Astrocyte of the spinal cord (primary cell): ENCODE data around the gene ANKRD13C.
"Not testable (repeated sequence)": the region's sequence is repeated elsewhere in the genome, so short reads cannot be mapped to it uniquely, and the experiment has no call there.

ENCODE experiments used
- DNase-seq: peaks from one replicate; pipeline ENCODE4 v3.0.0; 2011; ENCODE audit warnings: low read depth, low spot score
- H3K4me3 ChIP-seq: 2 replicates; pipeline ENCODE4 v1.5.1; 2011; ENCODE audit warnings: low read depth, mild to moderate bottlenecking, low read length, moderate library complexity
- in situ Hi-C: cut with HindIII; loops from 2 replicates; pipeline ENCODE4 v1.10.0; 2017; ENCODE audit warnings: low sequenced_read_pairs
- TF ChIP-seq, protein P1 (sequence below): IDR thresholded peaks from 2 replicates; pipeline ENCODE4 v1.5.1; 2012; ENCODE audit warnings: low read depth, mild to moderate bottlenecking, low read length, inconsistent platforms

ANKRD13C gene

GRCh38 chr1:70360321-70360720, 5.8 kb upstream of the ANKRD13C start:
- in situ Hi-C loops: no loop called here
- TF ChIP-seq, protein P1, sequence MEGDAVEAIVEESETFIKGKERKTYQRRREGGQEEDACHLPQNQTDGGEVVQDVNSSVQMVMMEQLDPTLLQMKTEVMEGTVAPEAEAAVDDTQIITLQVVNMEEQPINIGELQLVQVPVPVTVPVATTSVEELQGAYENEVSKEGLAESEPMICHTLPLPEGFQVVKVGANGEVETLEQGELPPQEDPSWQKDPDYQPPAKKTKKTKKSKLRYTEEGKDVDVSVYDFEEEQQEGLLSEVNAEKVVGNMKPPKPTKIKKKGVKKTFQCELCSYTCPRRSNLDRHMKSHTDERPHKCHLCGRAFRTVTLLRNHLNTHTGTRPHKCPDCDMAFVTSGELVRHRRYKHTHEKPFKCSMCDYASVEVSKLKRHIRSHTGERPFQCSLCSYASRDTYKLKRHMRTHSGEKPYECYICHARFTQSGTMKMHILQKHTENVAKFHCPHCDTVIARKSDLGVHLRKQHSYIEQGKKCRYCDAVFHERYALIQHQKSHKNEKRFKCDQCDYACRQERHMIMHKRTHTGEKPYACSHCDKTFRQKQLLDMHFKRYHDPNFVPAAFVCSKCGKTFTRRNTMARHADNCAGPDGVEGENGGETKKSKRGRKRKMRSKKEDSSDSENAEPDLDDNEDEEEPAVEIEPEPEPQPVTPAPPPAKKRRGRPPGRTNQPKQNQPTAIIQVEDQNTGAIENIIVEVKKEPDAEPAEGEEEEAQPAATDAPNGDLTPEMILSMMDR: no peak
- no peak overlapping the region for H3K4me3 ChIP-seq
- no peak for DNase-seq

- peak; percentile 63 for DNase-seq
- H3K4me3 ChIP-seq: no peak overlapping the region
- TF ChIP-seq, protein P1: no peak
- in situ Hi-C loops: no loop called here
Measured at GRCh38 chr1:70358921-70359564, 4.5 kb upstream of the ANKRD13C start.

DNA sequence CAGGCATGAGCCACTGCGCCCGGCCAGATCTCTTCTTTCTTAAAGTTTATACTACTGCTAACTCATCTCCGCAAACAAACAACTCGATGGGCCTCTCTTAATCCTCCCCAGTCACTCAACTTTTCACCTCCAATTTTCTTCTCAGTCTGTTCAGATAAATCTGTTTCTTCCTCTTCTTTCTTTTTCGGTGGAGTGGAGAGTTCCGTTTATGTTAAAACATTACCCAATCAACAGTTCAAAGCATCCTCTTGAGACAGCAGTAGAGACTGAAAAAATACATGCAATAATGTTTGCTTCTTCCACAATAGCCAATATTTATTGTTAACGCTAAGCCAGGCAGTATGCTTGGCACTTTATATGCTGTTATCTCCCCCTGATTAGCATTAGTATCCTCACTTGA, 1.4 kb upstream of the ANKRD13C start:
- DNase-seq: no peak
- in situ Hi-C loops: no loop called here

DNA sequence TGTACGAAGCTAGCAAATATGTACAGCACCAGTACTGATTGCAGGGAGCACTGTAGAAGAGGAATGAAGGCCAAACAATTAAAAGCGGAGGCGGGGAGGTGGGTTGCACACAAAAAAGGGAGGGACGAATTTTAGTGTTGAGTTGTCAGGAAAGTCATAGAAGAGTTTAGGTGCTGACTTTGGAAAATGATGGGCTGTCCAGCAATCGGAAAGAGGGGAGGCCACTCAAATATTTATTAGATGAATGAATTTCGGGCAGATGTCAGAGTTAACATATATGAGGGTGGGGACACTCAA, 537 bp upstream of the ANKRD13C start:
- TF ChIP-seq, protein P1: no peak

More for the DNA sequence above, 1.4 kb upstream of the ANKRD13C start:
- TF ChIP-seq, protein P1: no peak
- H3K4me3 ChIP-seq: no peak overlapping the region

DNA sequence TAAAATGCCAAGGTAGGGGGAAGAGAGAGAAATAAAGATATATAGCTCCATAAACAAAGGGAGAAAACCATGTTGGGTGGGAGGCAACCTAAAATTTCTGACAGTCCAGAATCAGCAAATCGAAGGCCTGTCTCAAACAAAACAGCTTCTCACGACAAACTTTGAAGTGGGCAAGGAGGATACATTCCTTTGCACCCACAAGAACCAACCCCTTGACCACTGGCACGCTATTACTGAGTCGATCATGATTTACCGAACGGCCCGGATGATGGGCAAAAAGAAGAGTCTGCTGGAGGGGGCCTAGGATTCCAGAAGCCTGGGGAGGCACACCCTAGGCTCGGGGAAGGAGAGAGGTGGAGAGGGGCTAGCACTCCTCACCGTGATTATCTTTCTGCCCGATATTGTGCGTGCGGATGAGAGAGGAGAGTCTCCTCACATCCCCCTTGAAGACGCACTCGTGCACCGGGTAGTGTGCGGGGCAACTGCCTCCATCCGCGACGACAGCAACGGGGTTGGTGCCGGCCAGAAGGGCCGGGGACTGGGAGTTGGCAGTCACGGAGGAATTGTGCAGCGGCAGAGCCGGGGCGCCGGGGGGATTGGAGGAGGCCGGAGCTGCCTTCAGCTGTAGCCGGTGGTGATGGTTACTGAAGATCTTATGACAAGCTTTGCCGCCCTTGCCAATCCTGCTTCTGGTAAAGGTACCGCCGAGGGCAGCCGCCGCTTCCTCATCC, 756 bp downstream of the ANKRD13C start:
- peak; percentile 71 for DNase-seq
- in situ Hi-C loops: no loop called here
- TF ChIP-seq, protein P1: no peak
- H3K4me3 ChIP-seq: peak overlapping the region; percentile 91

More for the DNA sequence above, 537 bp upstream of the ANKRD13C start:
- peak overlapping the region; percentile 91 for H3K4me3 ChIP-seq
- in situ Hi-C loops: no loop called here
- no peak for DNase-seq

DNA sequence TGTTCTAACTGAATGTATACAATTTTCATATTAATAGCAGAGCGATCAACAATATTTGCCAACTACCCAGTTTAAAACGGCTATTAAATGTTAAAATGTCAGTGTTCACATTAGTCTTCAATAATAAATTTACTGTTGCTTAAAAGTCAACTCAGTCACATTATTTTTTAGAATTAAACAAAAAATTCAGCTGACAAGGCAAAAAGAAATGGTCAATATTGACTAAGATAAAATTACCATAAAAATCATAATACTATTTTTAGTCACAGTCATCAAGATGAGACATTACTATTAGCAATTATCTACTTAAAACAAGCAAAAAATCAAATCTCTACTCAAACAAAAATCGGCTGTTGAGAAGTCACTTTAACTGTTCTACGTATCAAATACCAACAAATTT, 1.5 kb downstream of the ANKRD13C start:
- DNase-seq: no peak
- in situ Hi-C loops: no loop called here
- peak overlapping the region; percentile 91 for H3K4me3 ChIP-seq
- TF ChIP-seq, protein P1: no peak

GRCh38 chr1:70349799-70350198, 4.7 kb downstream of the ANKRD13C start:
- H3K4me3 ChIP-seq, in situ Hi-C loops, DNase-seq: not testable (repeated sequence)
